ENCODE data around the gene KIAA0586.
"Not testable (repeated sequence)": the region's sequence is repeated elsewhere in the genome, so short reads cannot be mapped to it uniquely, and the experiment has no call there.

KIAA0586 gene

GRCh38 chr14:58465421-58465820, 37.9 kb downstream of the KIAA0586 start:
- no peak for DNase-seq

- DNase-seq: no peak
Observed at GRCh38 chr14:58466459-58466858, 38.9 kb downstream of the KIAA0586 start.

DNA sequence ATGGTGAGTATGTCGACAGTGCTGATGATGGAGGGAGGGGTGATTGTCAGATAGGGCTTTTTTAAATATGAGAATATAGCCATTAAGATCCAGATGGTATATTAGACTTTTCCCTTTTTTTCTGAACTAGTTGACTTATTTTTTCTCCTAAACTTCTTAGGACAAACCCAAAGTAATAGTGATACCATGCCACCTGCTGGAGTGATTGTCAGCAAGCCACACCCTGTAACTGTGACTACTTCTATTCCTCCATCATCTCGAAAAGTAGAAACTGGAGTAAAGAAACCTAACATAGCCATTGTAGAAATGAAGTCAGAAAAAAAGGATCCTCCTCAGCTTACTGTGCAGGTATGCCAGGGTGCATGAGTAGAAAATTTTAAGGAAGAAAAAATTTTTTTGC, 40.1 kb downstream of the KIAA0586 start:
- no peak for DNase-seq

- no peak for DNase-seq
Observed at GRCh38 chr14:58469309-58469708, 41.8 kb downstream of the KIAA0586 start.

DNA sequence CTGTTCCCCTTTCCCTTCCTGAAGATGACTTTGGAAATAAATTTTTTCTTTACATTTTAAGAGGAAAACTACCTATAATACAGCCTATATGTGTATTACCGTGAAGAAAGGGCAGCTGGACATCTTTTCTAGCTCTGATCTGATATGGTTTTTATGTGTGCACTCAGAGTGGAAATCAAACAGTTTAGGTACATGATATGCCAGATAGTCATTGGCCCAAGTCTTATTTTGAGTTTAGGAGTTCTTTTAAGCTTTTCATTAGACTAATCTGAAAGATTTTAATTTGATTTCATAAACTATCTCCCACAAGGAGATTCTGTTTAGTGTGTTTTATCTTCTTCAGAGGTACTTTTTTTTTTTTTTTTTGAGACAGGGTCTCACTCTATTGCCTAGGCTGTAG, 48.8 kb downstream of the KIAA0586 start:
- DNase-seq: no peak

- no peak for DNase-seq
Observed at GRCh38 chr14:58477653-58478052, 50.1 kb downstream of the KIAA0586 start.

DNA sequence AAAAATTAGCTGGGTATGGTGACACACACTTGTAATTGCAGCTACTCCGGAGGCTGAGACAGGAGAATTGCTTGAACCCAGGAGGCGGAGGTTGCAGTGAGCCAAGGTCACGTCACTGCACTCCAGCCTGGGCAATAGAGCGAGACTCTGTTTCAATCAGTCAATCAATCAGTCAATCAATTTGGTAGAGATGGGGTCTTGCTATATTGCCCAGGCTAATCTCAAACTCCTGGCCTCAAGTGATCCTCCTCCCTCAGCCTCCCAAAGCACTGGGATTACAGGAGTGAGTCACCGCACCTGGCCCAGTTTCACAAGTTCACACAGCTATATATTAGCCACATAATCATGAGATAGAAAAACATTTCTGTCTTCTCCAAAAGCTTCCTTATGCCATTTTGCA, 50.8 kb downstream of the KIAA0586 start:
- not testable (repeated sequence) for DNase-seq

DNA sequence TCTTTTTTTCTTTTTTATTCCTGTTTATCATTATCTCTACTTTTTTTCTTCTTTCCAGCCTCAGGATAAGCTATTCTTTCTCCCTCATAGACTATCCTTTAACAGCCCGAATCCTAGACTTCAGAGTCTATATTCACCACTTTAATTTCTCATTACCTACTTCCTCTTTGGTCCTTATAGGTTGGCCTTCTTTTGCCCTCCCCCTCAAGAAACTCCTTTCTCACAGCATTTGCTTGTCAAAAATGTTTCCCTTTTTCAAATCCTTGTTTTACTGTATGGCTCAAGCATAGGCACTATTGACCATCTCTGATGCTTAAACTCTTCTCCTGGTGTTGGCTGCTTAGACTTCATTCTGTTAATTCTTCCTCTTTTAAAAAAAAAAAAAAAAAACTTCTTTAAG, 52.5 kb downstream of the KIAA0586 start:
- no peak for DNase-seq

DNA sequence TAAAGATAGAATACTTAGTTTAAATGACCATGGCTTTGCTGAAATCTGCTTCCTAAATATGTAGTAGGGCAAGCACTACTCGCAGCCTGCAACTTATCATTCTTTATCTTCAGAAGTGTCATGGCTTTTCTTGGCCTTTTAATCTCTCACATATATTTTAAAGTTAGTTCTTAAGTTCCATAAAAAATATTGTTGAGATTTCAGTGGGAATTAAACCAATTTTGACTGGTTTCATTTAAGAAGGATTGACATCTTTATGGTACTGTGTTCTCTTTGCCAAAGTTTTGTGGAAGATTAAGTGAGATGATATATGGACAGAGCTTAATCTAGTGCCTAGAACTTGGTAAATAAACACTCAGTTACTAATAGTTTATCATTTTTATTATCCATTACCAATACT, 56.7 kb downstream of the KIAA0586 start:
- DNase-seq: no peak

DNA sequence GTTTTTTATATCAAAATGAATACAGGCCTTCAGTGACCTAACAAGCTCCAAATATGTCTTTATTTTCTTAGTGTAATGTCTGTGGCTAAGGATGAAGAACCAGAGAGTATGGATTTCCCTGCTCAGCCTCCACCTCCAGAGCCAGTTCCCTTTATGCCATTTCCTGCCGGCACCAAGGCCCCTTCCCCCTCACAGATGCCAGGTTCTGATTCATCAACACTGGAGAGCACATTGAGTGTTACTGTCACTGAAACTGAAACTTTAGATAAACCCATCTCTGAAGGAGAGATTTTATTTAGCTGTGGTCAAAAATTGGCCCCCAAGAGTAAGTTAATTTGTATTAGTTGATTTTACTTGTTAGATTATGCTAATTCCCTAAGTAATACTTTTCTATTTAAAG, 61.0 kb downstream of the KIAA0586 start:
- DNase-seq: peak; percentile 8

DNA sequence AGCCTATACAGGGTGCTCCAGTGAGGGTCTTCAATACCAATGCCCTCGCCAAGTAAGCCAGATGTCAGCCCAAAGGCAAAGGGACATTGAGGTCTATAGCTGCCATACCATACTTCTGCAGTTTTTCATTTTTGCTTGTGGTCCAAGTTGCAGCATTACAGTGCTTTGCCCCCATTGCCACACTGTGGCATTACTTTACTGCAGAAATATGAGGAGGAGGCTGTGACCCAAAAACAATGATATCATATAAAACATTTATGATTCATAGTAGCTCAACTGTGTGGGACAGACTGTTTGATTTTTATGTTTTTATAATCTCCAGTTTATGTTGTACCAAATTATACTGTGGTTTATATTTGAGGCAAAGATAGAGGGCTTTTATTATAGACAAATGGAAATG, 64.1 kb downstream of the KIAA0586 start:
- DNase-seq: no peak

- DNase-seq: no peak
Observed at GRCh38 chr14:58492044-58492443, 64.5 kb downstream of the KIAA0586 start.

- DNase-seq: peak; percentile 12
Observed at GRCh38 chr14:58501214-58501816, 73.8 kb downstream of the KIAA0586 start.

DNA sequence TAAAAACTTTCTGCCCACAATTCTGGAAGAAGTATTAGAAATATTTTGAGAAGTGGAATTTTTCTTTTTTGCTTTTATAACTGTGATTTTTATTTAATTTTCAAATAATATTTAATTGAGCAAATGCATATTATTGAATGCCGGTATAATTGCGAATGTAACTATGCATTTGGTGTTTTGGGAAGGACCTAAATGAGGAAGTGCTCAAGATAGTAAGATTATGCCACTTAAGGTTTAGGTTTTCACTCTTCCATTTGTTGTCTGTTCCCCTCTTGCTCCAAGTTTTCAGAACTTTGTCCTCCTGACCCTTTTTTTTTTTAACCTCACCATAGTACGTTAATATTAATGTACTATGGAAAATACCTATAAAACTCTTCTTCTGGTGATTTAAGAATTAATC, 85.8 kb downstream of the KIAA0586 start:
- DNase-seq: no peak

GRCh38 chr14:58517592-58517991, 90.1 kb downstream of the KIAA0586 start:
- no peak for DNase-seq

- DNase-seq: not testable (repeated sequence)
Observed at GRCh38 chr14:58525691-58526090, 98.2 kb downstream of the KIAA0586 start.

- DNase-seq: no peak
Observed at GRCh38 chr14:58533446-58533845, 105.9 kb downstream of the KIAA0586 start.

DNA sequence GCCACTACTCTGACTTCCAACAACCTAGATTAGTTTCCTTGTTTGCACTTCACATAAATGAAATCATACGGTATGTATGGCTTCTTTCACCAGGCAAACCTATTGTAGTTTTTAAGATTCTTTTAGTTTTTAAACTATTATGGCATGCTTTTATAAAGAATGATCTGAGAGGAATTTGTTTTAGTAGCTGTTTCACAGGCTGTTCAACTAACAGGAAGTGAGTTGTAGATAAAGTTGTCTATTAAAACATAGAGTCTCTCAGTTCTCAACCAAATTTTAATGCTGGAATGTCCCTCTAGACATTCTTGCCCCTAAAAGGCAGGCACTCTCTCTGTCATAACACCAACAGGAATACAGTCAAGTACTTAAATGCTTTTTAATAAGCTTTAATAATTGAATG, 107.5 kb downstream of the KIAA0586 start:
- DNase-seq: no peak

DNA sequence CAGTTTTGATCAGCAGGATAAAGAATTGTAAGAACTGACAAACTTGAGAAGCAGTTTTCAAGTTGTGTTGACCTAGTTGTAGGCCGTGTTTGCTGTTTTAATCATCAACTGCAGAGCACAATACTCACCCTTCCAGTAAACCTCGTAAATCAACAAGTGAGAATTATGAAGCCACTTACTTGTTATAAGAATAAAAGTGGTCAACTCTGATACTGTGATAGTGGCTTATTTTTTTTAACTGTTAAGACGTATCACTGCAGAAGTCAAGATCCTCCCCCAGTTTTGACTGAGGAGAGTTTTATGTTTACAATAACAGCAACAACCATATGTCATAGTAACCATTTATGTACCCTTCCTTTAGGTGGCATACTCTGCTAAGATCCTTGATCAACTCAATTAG, 109.5 kb downstream of the KIAA0586 start:
- no peak for DNase-seq

DNA sequence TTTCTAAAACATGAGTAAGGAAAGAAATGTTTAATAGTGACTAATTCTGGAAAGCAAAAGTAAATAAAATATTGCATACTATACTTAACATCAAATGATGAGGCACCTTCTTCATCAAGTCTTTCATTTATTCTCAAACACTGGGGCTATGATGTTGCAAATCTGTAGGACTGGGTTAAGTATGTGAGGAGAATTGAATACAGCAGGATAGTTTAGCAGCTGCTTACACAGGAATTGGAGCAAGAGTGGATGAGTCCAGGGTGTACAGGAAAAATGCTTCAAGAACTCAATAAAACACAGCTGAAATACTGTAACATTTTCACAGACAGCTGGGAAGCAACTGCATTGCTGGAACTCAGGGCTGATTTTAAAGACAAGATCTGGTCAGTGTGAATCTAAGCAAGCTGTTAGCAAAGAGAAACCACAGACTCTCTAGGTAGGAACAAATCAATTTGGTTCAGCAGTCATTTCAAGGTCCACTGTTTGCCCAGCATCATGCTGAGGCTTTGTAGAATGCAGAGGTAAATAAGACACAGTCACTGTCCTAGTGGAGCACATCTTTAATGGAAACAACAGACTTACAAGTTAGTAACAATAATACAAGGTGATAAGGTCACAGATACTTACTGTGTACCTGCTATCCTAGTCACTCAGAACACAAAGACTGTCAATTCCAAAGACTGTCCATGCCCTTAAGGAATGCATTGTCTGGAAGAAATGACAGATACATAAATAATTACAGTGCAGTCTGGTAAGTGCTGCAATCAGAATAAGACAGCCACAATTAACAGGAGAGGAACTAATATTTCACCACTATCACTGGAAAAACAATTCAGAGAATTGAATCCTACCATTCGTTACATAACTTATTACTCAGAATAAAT, 113.5 kb downstream of the KIAA0586 start:
- no peak for DNase-seq

DNA sequence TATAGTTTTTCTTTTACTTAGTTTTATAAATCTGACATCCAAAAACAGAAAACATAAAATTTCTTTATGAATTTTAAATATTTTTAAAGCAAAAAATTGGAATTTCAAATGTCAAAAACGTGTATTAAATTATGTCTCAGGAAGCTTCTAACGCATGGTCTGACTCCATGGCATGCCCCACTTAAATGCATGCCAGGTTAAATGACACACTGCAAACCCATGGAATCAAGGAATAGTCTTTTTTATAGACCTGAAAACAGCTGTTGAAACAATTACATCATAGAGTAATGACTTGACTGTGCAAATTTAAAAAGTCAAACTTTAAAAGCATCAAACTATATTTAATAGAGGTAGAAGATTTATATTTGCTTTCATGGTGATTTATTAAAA, 114.1 kb downstream of the KIAA0586 start:
- no peak for DNase-seq

DNA sequence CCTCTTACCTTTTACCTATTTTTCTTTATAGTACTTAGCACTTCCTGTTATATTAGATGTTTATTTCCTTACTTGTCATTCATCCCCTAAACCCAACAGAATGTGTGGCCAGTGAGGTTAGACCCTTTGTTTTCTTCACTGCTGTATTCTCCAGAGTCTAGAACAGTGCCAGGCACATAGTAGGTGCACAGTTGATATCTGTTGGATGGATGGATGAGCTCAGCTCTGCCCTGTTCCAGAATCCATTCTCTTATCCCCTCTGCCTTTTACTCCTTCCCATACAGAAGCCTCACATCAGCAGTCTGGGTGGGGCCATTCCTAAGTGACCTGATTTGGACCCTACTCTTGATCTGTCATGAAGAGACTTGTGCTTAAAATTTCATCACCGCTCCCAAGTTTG, 115.7 kb downstream of the KIAA0586 start:
- DNase-seq: no peak

DNA sequence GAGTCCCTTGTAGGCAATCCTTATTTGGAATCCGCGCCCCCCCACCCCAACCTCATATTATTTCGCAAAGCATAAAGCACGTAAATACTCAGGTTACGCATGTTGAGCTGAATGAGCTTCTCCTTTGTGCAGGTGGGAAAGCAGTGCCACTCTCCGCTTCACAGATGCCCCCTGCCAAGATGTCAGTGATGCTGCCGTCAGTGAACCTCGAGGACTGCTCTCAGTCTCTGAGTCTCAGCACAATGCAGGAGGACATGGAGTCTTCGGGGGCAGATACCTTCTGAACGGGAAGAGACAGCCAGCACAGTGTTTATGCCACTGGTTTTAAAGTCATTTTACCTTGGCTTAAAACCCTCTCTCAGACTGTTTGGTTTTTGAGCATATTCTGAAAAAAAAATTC, 120.1 kb downstream of the KIAA0586 start:
- no peak for DNase-seq

DNA sequence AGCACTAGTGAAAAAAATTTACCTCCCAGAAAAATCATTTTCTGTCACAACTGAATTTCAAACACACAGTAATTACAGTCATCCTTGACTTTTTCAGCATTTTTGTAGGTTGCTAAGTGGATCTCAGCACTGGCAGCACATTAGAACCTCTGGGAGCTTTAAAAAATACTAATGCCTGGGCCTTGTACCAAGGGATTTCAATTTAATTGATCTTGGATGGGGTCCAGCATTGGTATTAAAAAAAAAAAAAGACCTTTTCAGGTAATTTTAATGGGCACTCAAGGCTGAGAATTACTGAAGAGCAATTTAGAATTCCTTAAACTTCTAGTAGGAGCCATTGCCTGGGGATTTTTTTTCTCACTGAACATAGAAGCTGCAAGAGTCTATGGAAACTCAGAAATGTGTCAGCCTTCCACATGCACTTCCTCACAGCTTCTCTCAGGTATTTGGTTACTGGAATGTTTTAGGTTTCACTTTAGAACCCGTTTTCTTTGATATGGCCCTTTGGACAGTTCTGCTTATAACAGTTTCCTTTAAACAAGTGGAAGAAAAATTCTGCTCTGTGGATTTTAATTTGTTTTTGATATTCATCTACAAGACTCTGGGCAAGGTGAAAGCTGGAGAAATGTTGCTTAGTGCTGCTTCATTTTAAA, 121.7 kb downstream of the KIAA0586 start:
- no peak for DNase-seq
